ENCODE data around the gene PKLR. TPM values are rescaled to one million over a fixed set of nuclear protein-coding genes. Genes with fewer than 3 reads are reported as not detected.
A peak's percentile ranks its signal among the peaks of the same experiment; 100 is the strongest.

The PKLR gene
- total RNA-seq, 1 experiment from 2014 or later, result not detected

- Histone ChIP-seq H3K27ac (ENCODE audit: insufficient read length, low read depth, low read length) (no peak overlapping the region), H4K91ac (ENCODE audit: insufficient read length, low read depth, low read length) (no peak overlapping the region), H2AK5ac (ENCODE audit: insufficient read length, low read length) (no peak overlapping the region), H3K9ac (ENCODE audit: extremely low read depth, insufficient read length, low read length) (no peak overlapping the region), H3K79me1 (ENCODE audit: insufficient read depth, low read depth, low read length, poor library complexity, severe bottlenecking) (no peaks in the 10 kb centered on the region), H3K14ac (ENCODE audit: insufficient read depth, low read length) (no peak overlapping the region), H2BK5ac (ENCODE audit: insufficient read length, low read length) (no peak overlapping the region), H2BK20ac (ENCODE audit: low read depth, low read length, poor library complexity, severe bottlenecking) (no peak overlapping the region), H3K56ac (ENCODE audit: insufficient read length, low read depth, low read length) (no peak overlapping the region), H4K5ac (ENCODE audit: insufficient read length, low read depth, low read length) (no peak overlapping the region), H3K4me1 (ENCODE audit: insufficient read depth, low read length) (peaks cover 4% of the 10 kb centered on the region; the same call in 1 of the 2 replicates), H3K18ac (ENCODE audit: insufficient read length, low read depth, low read length) (no peak overlapping the region), H3K9me3 (ENCODE audit: control insufficient read depth, low read depth, low read length) (no peaks in the 10 kb centered on the region), H3K23ac (ENCODE audit: insufficient read length, low read depth, low read length) (no peak overlapping the region), H3T11ph (ENCODE audit: low read length) (no peak overlapping the region), H2BK12ac (ENCODE audit: insufficient read length, low read depth, low read length) (no peak overlapping the region), H3K27me3 (ENCODE audit: insufficient read depth, low read length) (no peaks in the 10 kb centered on the region), H2BK120ac (ENCODE audit: low read depth, low read length, poor library complexity, severe bottlenecking) (no peak overlapping the region), H3K79me2 (ENCODE audit: insufficient read depth, low read length) (no peaks in the 10 kb centered on the region), H2AFZ (ENCODE audit: low read length) (no peak overlapping the region), H2BK15ac (ENCODE audit: low read depth, low read length) (no peak overlapping the region), H4K20me1 (ENCODE audit: control insufficient read depth, insufficient read depth, insufficient read length) (no peaks in the 10 kb centered on the region), H3K4ac (ENCODE audit: low read depth, low read length) (no peak overlapping the region), H4K8ac (replicated peaks; ENCODE audit: insufficient read length, low read depth, low read length) (no peak overlapping the region), H3K4me2 (ENCODE audit: insufficient read depth, insufficient read length, low read length) (peak overlapping the region; percentile 67), H3K23me2 (ENCODE audit: insufficient read length, low read depth, low read length, poor library complexity, severe bottlenecking) (peaks cover 14% of the 10 kb centered on the region)
- WGBS (ENCODE audit: extremely low coverage, insufficient read length, low lambda C conversion rate), result no CpG with 5 or more reads among the region's 5 CpGs
- peak overlapping the region; percentile 73 to 88 for H3K4me3 Mint-ChIP-seq
- peaks cover 30 to 32% of the 10 kb centered on the region in 2 experiments for H3K4me1 Mint-ChIP-seq
- TF ChIP-seq CTCF (conservative IDR thresholded peaks at IDR 0.05), result no peak
- H3K36me3 Mint-ChIP-seq (ENCODE audit: insufficient read depth in 1 of 3, low read depth in 3 of 3), result peaks cover 9 to 27% (median 19%) of the 10 kb centered on the region in 3 experiments
- DNase-seq, result no peak
- no peaks in the 10 kb centered on the region for H3K9me3 Mint-ChIP-seq
- no peak overlapping the region for H3K27ac Mint-ChIP-seq
- no peaks in the 10 kb centered on the region; the same call in 1 of the 2 replicates for H3K27me3 Mint-ChIP-seq (ENCODE audit: low read depth)
Observed at GRCh38 chr1:155253797-155254196, 47.4 kb downstream of the PKLR start.
